HS-27A (cell line): Measurements from ENCODE around the gene OAS2.

ENCODE experiments used
- DNase-seq: peaks from one replicate; pipeline ENCODE4 v3.0.0-alpha.2; 2012; ENCODE audit warnings: low read depth, missing footprints

Gene OAS2

GRCh38 chr12:112978163-112979040, at the start of gene OAS2:
Gene OAS2 (plus strand): TSS chr12:112978519. CDS start chr12:112978609, 90 bp downstream.
- DNase-seq, result no peak

- DNase-seq, result no peak
Observed at GRCh38 chr12:112928978-112929377, 49.3 kb upstream of the OAS2 start.

GRCh38 chr12:112929715-112930114, 48.6 kb upstream of the OAS2 start:
- DNase-seq, result no peak

GRCh38 chr12:112930350-112930749, 48.0 kb upstream of the OAS2 start:
- no peak for DNase-seq

- no peak for DNase-seq
Observed at GRCh38 chr12:112932485-112933128, 45.7 kb upstream of the OAS2 start.

- DNase-seq, result no peak
Observed at GRCh38 chr12:112933129-112933505, 45.2 kb upstream of the OAS2 start.

- DNase-seq, result no peak
Observed at GRCh38 chr12:112936264-112936663, 42.1 kb upstream of the OAS2 start.

GRCh38 chr12:112936927-112937326, 41.4 kb upstream of the OAS2 start:
- DNase-seq, result no peak

GRCh38 chr12:112937741-112938719, 40.3 kb upstream of the OAS2 start, which contains the start of gene OAS3:
Gene OAS3 (plus strand): TSS chr12:112938474. CDS start chr12:112938531, 57 bp downstream.
- DNase-seq, result no peak

GRCh38 chr12:112938751-112939150, 39.6 kb upstream of the OAS2 start:
- no peak for DNase-seq

GRCh38 chr12:112939761-112940381, 38.4 kb upstream of the OAS2 start:
- DNase-seq, result no peak

- no peak for DNase-seq
Observed at GRCh38 chr12:112941528-112942335, 36.6 kb upstream of the OAS2 start.

GRCh38 chr12:112942572-112942971, 35.7 kb upstream of the OAS2 start:
- DNase-seq, result no peak

- DNase-seq, result no peak
Observed at GRCh38 chr12:112944024-112944690, 34.2 kb upstream of the OAS2 start.

GRCh38 chr12:112945515-112945914, 32.8 kb upstream of the OAS2 start:
- no peak for DNase-seq

- no peak for DNase-seq
Observed at GRCh38 chr12:112946236-112947000, 31.9 kb upstream of the OAS2 start.

- no peak for DNase-seq
Observed at GRCh38 chr12:112947314-112947713, 31.0 kb upstream of the OAS2 start.

GRCh38 chr12:112947761-112948160, 30.6 kb upstream of the OAS2 start:
- DNase-seq, result no peak

- DNase-seq, result no peak
Observed at GRCh38 chr12:112948806-112949205, 29.5 kb upstream of the OAS2 start.
